Measurements from ENCODE around the gene DLG2. TPM values are rescaled to one million over a fixed set of nuclear protein-coding genes. Genes with fewer than 3 reads are reported as not detected.

DLG2 gene
- total and polyA plus RNA-seq, 2 of the 8 experiments (the other 6 are each of a cell fraction or from before 2014, with no cell fraction given) = 1.7 to 14.3 TPM

DNA sequence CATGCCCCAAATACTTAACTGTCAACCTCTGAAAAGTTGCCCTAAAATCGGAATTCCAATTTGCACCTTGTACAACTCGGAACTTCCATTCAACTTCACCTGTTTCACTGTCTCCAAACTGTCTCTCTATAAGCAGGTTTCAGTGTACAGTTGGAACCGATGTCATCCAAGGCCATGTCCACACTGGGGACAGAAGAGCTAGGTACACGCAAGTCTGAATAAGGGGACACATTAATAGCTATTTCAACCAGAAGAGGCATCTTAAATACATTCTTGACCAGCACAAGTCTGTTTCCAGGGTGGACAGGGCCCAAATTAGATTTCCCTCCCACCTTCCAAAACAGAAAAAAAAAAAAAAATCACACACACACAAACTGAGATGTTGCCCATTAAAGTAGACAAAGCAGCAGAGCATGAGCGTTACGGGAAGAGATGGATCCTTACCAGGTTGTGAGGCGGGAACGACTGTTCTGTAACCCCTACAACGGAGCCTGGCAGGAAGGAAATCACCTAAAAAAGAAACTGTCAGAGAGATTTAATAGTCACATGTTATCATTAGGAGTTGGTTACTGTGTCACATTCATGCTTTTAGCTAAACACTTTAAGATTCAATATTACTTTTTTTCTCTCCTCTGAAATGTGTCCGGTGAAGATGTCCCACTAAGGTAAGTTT is 36.1 kb upstream of the DLG2 start:
- Histone ChIP-seq H3K56ac (replicated peaks; ENCODE audit: insufficient read length, low read depth, low read length) (no peak overlapping the region), H2AFZ (ENCODE audit: low read length) (no peak overlapping the region), H2BK15ac (ENCODE audit: low read length) (no peak overlapping the region), H2BK12ac (ENCODE audit: low read depth, low read length) (no peak overlapping the region), H2AK5ac (ENCODE audit: low read depth, low read length) (no peak overlapping the region), H3K4me1 (replicated peaks in 1 of 4; ENCODE audit: control insufficient read depth in 3 of 4, insufficient read depth in 4 of 4, low read length in 3 of 4) (peaks cover 0 to 3% (median 0%) of the 10 kb centered on the region in 4 experiments; a peak in 3 of 7 replicates), H3K4me2 (ENCODE audit: insufficient read depth in 1 of 2, low read depth in 2 of 2, low read length in 2 of 2) (peak overlapping the region; percentile 74 to 97), H3K23ac (ENCODE audit: insufficient read length) (no peak overlapping the region), H2BK120ac (replicated peaks; ENCODE audit: low read depth, low read length) (no peak overlapping the region), H4K91ac (replicated peaks; ENCODE audit: insufficient read length, low read length) (no peak overlapping the region), H3K36me3 (ENCODE audit: control insufficient read depth in 2 of 4, insufficient read depth in 4 of 4, low read length in 3 of 4) (peaks cover 0 to 44% (median 11%) of the 10 kb centered on the region in 4 experiments; a peak in 4 of 8 replicates), H4K8ac (ENCODE audit: extremely low read depth, insufficient read depth, low read length) (no peak overlapping the region), H3K18ac (ENCODE audit: extremely low read depth, low read length) (no peak overlapping the region), H2BK20ac (ENCODE audit: low read length) (no peak overlapping the region), H4K20me1 (replicated peaks in 1 of 2; ENCODE audit: control insufficient read depth in 1 of 2, insufficient read depth in 2 of 2, low read length in 2 of 2) (peaks cover 15 to 20% of the 10 kb centered on the region in 2 experiments), H3K79me1 (ENCODE audit: low read depth, low read length) (no peaks in the 10 kb centered on the region), H4K5ac (ENCODE audit: insufficient read length, low read depth, low read length) (no peak overlapping the region), H3K27ac (ENCODE audit: low read depth, low read length) (no peak overlapping the region), H3K9ac (replicated peaks in 1 of 4; ENCODE audit: extremely low read depth in 1 of 4, low read depth in 3 of 4, low read length in 3 of 4) (peak overlapping the region; percentile 95 to 97 (median 96)), H2BK5ac (ENCODE audit: low read depth, low read length) (no peak overlapping the region; the same call in 1 of the 2 replicates), H3K14ac (ENCODE audit: insufficient read length) (no peak overlapping the region), H3K79me2 (ENCODE audit: control insufficient read depth in 1 of 2, insufficient read depth in 2 of 2, low read length in 2 of 2) (peaks cover 21 to 66% of the 10 kb centered on the region in 2 experiments), H3K4ac (replicated peaks; ENCODE audit: insufficient read length, low read depth, low read length) (no peak overlapping the region), H3K9me3 (ENCODE audit: insufficient read depth in 2 of 2, low read depth in 1 of 2, low read length in 1 of 2) (no peaks in the 10 kb centered on the region), H3K27me3 (replicated peaks in 1 of 4; ENCODE audit: control insufficient read depth in 3 of 4, extremely low read depth in 1 of 4, insufficient read depth in 3 of 4, low read length in 3 of 4) (no peaks in the 10 kb centered on the region), H3K4me3 (ENCODE audit: extremely low read depth in 1 of 4, insufficient read depth in 2 of 4, low read depth in 3 of 4, low read length in 4 of 4) (peak overlapping the region; percentile 81 to 98 (median 92)), H3K23me2 (ENCODE audit: low read depth, low read length) (peaks cover 3% of the 10 kb centered on the region; the same call in 1 of the 2 replicates)
- FAIRE-seq = no peak
- ChIA-PET CTCF (ENCODE audit: partially characterized antibody) (interaction anchor here (0.9 to 3.2 kb wide), 6 partner anchors 9 to 192 kb away, joined by 3 to 6 read pairs (median 4); partner anchors contain the start of gene CCDC83), POLR2A (ENCODE audit: partially characterized antibody) (interaction anchor here (1.2 to 9.9 kb wide), 5 partner anchors 10 to 192 kb away, joined by 3 to 105 read pairs (median 10); partner anchors contain the start of genes CCDC83, DLG2, TMEM126A and TMEM126B)
- TF ChIP-seq JUND (IDR thresholded peaks at IDR 0.05; ENCODE audit: low read length) (no peak), SIN3A (conservative IDR thresholded peaks at IDR 0.05 in 1 of 2, IDR thresholded peaks at IDR 0.05 in 1 of 2; ENCODE audit: low read depth in 1 of 2, low read length in 2 of 2) (0 out of 4 replicates have a peak, but pooled peaks of 1 of the 2 experiments have one; percentile 59), BACH1 (IDR thresholded peaks at IDR 0.05; ENCODE audit: low read length) (no peak)
- no peak for DNase-seq (ENCODE audit: low read depth in 1 of 2, low spot score in 2 of 2)
- 11% methylated on average over 10 of the region's 10 CpGs; no CpG with 5 or more reads in 1 of the 2 experiments for WGBS, 2 experiments (ENCODE audit: extremely low coverage in 1 of 2, insufficient coverage in 1 of 2, insufficient read length in 1 of 2, insufficient replicate concordance in 2 of 2, low coverage in 1 of 2, low lambda C conversion rate in 2 of 2, missing lambda C conversion rate in 1 of 2)
